Measurements from ENCODE around the gene COL6A3.

DNA sequence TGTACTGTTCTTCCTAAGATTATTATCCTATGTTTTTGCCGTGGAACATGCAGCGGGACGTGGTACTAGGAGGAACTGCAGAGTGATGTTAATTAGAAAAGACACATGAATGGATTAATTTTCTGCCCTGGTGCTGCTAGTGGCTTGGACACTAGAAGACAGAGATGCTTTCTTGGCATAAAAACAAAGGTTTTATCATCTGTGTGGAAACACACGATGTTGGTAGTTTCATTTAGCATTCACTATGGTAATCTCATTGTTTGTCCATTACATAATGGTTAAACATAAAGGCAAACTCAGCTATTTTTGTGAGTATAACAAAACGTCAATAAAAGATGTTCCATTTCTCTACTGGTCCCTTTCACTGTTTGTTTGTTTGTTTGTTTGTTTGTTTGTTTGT is 22.8 kb downstream of the COL6A3 start:
- TF ChIP-seq, protein P1, sequence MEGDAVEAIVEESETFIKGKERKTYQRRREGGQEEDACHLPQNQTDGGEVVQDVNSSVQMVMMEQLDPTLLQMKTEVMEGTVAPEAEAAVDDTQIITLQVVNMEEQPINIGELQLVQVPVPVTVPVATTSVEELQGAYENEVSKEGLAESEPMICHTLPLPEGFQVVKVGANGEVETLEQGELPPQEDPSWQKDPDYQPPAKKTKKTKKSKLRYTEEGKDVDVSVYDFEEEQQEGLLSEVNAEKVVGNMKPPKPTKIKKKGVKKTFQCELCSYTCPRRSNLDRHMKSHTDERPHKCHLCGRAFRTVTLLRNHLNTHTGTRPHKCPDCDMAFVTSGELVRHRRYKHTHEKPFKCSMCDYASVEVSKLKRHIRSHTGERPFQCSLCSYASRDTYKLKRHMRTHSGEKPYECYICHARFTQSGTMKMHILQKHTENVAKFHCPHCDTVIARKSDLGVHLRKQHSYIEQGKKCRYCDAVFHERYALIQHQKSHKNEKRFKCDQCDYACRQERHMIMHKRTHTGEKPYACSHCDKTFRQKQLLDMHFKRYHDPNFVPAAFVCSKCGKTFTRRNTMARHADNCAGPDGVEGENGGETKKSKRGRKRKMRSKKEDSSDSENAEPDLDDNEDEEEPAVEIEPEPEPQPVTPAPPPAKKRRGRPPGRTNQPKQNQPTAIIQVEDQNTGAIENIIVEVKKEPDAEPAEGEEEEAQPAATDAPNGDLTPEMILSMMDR (IDR thresholded peaks at IDR 0.05), result no peak
- no peak for TF ChIP-seq POLR2A (IDR thresholded peaks at IDR 0.05)

Data from right lobe of liver (tissue), 4 donors.